OCI-LY3 (cell line): ENCODE results near the gene B4GALT1.

Source experiments
- H2AFZ ChIP-seq: fragments of 200-600, 300-600 bp; shearing (Covaris generic); 2 replicates; pipeline ENCODE4 v1.6.0; 2014; ENCODE audit warnings: antibody characterized with exemption, low read depth, low read length
- H3K27ac ChIP-seq: fragments of 200-600, 300-600 bp; sonication (generic); 2 replicates; pipeline ENCODE4 v1.5.1; 2014; ENCODE audit warnings: mild to moderate bottlenecking, low read length, moderate library complexity, mixed read lengths
- H3K27me3 ChIP-seq: fragments of 200-600, 300-600 bp; sonication (generic); 2 replicates; pipeline ENCODE4 v1.6.1; 2014; ENCODE audit warnings: low read depth, low read length, mixed read lengths
- H3K36me3 ChIP-seq: fragments of 200-600, 300-600 bp; sonication (generic); replicated peaks from 2 replicates; pipeline ENCODE3; 2014; ENCODE audit warnings: low read depth, low read length, mixed read lengths
- H3K4me1 ChIP-seq: fragments of 300-600, 200-600 bp; sonication (generic); 2 replicates; pipeline ENCODE4 v1.6.1; 2014; ENCODE audit warnings: low read length, mixed read lengths
- H3K4me2 ChIP-seq: fragments of 200-600, 300-600 bp; sonication (generic); 2 replicates; pipeline ENCODE4 v1.6.1; 2014; ENCODE audit warnings: low read length, mixed read lengths
- H3K4me3 ChIP-seq: fragments of 300-600, 200-600 bp; sonication (generic); 2 replicates; pipeline ENCODE4 v1.5.1; 2014; ENCODE audit warnings: antibody characterized with exemption, mild to moderate bottlenecking, low read length, moderate library complexity
- H3K79me2 ChIP-seq: fragments of 300-600, 200-600 bp; shearing (Covaris generic); 2 replicates; pipeline ENCODE4 v1.6.1; 2014; ENCODE audit warnings: mild to moderate bottlenecking, low read length, mixed read lengths
- H3K9ac ChIP-seq: fragments of 300-600, 200-600 bp; shearing (Covaris generic); 2 replicates; pipeline ENCODE4 v1.6.0; 2014; ENCODE audit warnings: mild to moderate bottlenecking, low read length, moderate library complexity
- H3K9me3 ChIP-seq: fragments of 200-600, 300-600 bp; shearing (Covaris generic); 2 replicates; pipeline ENCODE4 v1.6.1; 2014; ENCODE audit warnings: low read length, mixed read lengths; ENCODE audit not compliant: insufficient read depth
- H4K20me1 ChIP-seq: fragments of 200-600, 300-600 bp; sonication (generic); 2 replicates; pipeline ENCODE4 v1.6.1; 2016; ENCODE audit warnings: low read length, mixed read lengths; ENCODE audit not compliant: insufficient read depth
- EZH2phosphoT487 ChIP-seq: fragments of 200-600 bp; shearing (Covaris generic); IDR thresholded peaks from 2 replicates; pipeline ENCODE4 v1.6.1; 2018; ENCODE audit warnings: antibody characterized with exemption, mixed run types, low read depth
- TF ChIP-seq, protein P1 (sequence below): fragments of 200-600, 300-600 bp; sonication (generic); IDR thresholded peaks from 2 replicates; pipeline ENCODE4 v1.5.1; 2014; ENCODE audit warnings: antibody characterized with exemption, low read length, low read depth

B4GALT1 gene

GRCh38 chr9:33082538-33083326, 84.4 kb downstream of the B4GALT1 start:
- no peak overlapping the region for H3K27ac ChIP-seq
- no peaks in the 10 kb centered on the region for H4K20me1 ChIP-seq
- H3K9ac ChIP-seq: no peak overlapping the region
- H3K4me1 ChIP-seq: peaks cover 27% of the 10 kb centered on the region
- no peaks in the 10 kb centered on the region for H3K9me3 ChIP-seq
- no peak overlapping the region for H3K4me3 ChIP-seq
- no peaks in the 10 kb centered on the region for H3K79me2 ChIP-seq
- H3K36me3 ChIP-seq: no peaks in the 10 kb centered on the region
- no peak for TF ChIP-seq EZH2phosphoT487
- TF ChIP-seq, protein P1, sequence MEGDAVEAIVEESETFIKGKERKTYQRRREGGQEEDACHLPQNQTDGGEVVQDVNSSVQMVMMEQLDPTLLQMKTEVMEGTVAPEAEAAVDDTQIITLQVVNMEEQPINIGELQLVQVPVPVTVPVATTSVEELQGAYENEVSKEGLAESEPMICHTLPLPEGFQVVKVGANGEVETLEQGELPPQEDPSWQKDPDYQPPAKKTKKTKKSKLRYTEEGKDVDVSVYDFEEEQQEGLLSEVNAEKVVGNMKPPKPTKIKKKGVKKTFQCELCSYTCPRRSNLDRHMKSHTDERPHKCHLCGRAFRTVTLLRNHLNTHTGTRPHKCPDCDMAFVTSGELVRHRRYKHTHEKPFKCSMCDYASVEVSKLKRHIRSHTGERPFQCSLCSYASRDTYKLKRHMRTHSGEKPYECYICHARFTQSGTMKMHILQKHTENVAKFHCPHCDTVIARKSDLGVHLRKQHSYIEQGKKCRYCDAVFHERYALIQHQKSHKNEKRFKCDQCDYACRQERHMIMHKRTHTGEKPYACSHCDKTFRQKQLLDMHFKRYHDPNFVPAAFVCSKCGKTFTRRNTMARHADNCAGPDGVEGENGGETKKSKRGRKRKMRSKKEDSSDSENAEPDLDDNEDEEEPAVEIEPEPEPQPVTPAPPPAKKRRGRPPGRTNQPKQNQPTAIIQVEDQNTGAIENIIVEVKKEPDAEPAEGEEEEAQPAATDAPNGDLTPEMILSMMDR: no peak
- no peaks in the 10 kb centered on the region for H3K27me3 ChIP-seq
- H3K4me2 ChIP-seq: no peak overlapping the region
- no peak overlapping the region for H2AFZ ChIP-seq

DNA sequence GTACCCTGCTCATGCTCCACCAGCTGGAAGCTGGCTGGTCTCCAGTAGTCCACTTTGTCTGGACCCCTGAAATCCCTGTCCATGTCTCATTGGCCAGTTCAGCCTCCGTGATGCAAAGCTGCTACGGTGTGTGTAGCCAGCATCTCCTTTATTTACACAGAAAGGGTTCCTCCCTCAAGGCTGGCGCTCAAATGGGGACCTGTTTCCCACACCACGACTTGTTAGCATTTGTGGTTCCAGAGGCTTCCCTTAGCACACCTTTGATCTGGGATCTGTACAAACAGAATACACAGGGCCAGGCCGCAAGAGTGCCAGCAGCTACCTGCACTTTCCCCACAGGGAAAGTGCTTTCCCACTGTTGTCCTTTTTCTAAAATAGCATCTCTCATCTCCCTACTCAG, 85.0 kb downstream of the B4GALT1 start:
- no peak overlapping the region for H2AFZ ChIP-seq
- H3K4me1 ChIP-seq: peaks cover 30% of the 10 kb centered on the region
- H3K4me2 ChIP-seq: no peak overlapping the region
- no peaks in the 10 kb centered on the region for H3K79me2 ChIP-seq
- TF ChIP-seq, protein P1: no peak
- no peak for TF ChIP-seq EZH2phosphoT487
- no peak overlapping the region for H3K9ac ChIP-seq
- H3K27me3 ChIP-seq: no peaks in the 10 kb centered on the region
- no peaks in the 10 kb centered on the region for H3K9me3 ChIP-seq
- no peaks in the 10 kb centered on the region for H3K36me3 ChIP-seq
- no peaks in the 10 kb centered on the region for H4K20me1 ChIP-seq
- H3K27ac ChIP-seq: no peak overlapping the region
- no peak overlapping the region for H3K4me3 ChIP-seq

DNA sequence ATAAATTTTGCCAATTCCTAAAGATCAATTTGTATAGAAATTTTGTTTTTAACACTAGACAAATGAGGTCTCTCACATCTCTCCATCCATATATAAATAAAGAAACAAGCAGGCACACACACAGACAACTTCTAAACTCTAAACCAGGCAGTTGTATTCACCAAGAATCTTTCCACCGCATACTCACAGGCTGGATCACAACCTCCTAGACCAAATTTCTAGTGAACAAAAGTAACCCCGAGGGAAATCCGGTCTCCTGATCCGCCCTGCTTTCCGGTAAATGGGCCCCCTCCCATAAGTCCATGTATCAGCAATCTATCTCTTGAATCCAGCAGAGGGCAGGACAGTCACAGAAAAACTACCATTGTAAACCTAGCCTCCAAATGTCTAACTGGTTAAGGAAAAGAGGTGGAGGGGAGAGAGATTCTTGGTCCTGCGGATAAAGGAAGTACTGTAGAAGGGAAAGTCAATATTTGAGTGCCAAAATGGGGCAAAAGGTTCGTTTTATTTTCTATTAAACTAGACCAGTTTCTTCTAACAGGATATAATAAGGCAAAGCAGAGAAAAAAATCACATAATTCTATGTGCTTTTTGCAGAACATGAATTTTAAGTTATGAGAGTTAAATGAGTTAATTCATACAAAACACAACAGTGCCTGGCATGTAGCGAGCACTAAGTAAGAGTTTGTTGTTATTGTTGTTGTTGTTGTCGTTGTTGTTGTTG, 85.8 kb downstream of the B4GALT1 start:
- H3K4me1 ChIP-seq: peaks cover 32% of the 10 kb centered on the region

More for the DNA sequence above, 85.8 kb downstream of the B4GALT1 start:
- Histone ChIP-seq H3K9ac (peak overlapping the region; percentile 58), H3K4me3 (peak overlapping the region; percentile 70), H3K27me3 (no peaks in the 10 kb centered on the region), H4K20me1 (no peaks in the 10 kb centered on the region), H3K4me2 (peak overlapping the region; percentile 87), H2AFZ (peak overlapping the region; percentile 79; the same call in 1 of the 2 replicates), H3K36me3 (no peaks in the 10 kb centered on the region), H3K79me2 (peaks cover 3% of the 10 kb centered on the region), H3K9me3 (no peaks in the 10 kb centered on the region), H3K27ac (no peak overlapping the region)
- TF ChIP-seq, protein P1: peak; percentile 95
- no peak for TF ChIP-seq EZH2phosphoT487
